ENCODE measurements around the gene DHPS.

- TF ChIP-seq POLR2AphosphoS5 (IDR thresholded peaks at IDR 0.05; ENCODE audit: low read depth, low read length) = no peak
- TF ChIP-seq TAF1 (IDR thresholded peaks at IDR 0.05; ENCODE audit: low read depth, low read length) = no peak
- no peak for TF ChIP-seq POLR2A (IDR thresholded peaks at IDR 0.05; ENCODE audit: low read depth, low read length)
- TF ChIP-seq PAX5 (IDR thresholded peaks at IDR 0.05; ENCODE audit: insufficient read depth, low read length, severe bottlenecking) = no peak
- TF ChIP-seq SPI1 (IDR thresholded peaks at IDR 0.05; ENCODE audit: low read depth, low read length) = no peak
- TF ChIP-seq POU2F2 (IDR thresholded peaks at IDR 0.05; ENCODE audit: low read depth, low read length) = no peak
These were observed 23.5 kb upstream of the DHPS start for GRCh38 chr19:12705169-12705568.
